Measurements from ENCODE around the gene FAM149B1.
"Not testable (repeated sequence)": the region's sequence is repeated elsewhere in the genome, so short reads cannot be mapped to it uniquely, and the experiment has no call there.

Gene FAM149B1

GRCh38 chr10:73141603-73142002 is 26.3 kb upstream of the FAM149B1 start:
- Histone ChIP-seq H3F3A (ENCODE audit: insufficient read depth, low read length) (no peaks in the 10 kb centered on the region), H3K4me1 (ENCODE audit: insufficient read depth, low read length, severe bottlenecking) (no peaks in the 10 kb centered on the region), H3K27me3 (ENCODE audit: insufficient read depth, low read length) (no peaks in the 10 kb centered on the region), H3K4me2 (ENCODE audit: low read length) (no peak overlapping the region), H3K27ac (ENCODE audit: low read depth, low read length, poor library complexity, severe bottlenecking) (no peak overlapping the region), H3K9me3 (ENCODE audit: low read length) (no peaks in the 10 kb centered on the region), H3K4me3 (ENCODE audit: low read depth, low read length, poor library complexity, severe bottlenecking) (no peak overlapping the region), H4K20me1 (ENCODE audit: insufficient read depth, low read length) (no peaks in the 10 kb centered on the region), H3K79me2 (ENCODE audit: insufficient read depth, low read length) (no peaks in the 10 kb centered on the region), H3K36me3 (ENCODE audit: insufficient read depth, low read length) (peaks cover 68% of the 10 kb centered on the region), H3K9me2 (ENCODE audit: low read depth, low read length) (no peaks in the 10 kb centered on the region), H3K9ac (ENCODE audit: low read length) (no peak overlapping the region), H2AFZ (ENCODE audit: low read length) (no peak overlapping the region)
- TF ChIP-seq, protein P1, sequence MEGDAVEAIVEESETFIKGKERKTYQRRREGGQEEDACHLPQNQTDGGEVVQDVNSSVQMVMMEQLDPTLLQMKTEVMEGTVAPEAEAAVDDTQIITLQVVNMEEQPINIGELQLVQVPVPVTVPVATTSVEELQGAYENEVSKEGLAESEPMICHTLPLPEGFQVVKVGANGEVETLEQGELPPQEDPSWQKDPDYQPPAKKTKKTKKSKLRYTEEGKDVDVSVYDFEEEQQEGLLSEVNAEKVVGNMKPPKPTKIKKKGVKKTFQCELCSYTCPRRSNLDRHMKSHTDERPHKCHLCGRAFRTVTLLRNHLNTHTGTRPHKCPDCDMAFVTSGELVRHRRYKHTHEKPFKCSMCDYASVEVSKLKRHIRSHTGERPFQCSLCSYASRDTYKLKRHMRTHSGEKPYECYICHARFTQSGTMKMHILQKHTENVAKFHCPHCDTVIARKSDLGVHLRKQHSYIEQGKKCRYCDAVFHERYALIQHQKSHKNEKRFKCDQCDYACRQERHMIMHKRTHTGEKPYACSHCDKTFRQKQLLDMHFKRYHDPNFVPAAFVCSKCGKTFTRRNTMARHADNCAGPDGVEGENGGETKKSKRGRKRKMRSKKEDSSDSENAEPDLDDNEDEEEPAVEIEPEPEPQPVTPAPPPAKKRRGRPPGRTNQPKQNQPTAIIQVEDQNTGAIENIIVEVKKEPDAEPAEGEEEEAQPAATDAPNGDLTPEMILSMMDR (IDR thresholded peaks at IDR 0.05; ENCODE audit: low read length) = no peak
- TF ChIP-seq EZH2 (IDR thresholded peaks at IDR 0.05; ENCODE audit: borderline replicate concordance, low read length) = no peak

DNA sequence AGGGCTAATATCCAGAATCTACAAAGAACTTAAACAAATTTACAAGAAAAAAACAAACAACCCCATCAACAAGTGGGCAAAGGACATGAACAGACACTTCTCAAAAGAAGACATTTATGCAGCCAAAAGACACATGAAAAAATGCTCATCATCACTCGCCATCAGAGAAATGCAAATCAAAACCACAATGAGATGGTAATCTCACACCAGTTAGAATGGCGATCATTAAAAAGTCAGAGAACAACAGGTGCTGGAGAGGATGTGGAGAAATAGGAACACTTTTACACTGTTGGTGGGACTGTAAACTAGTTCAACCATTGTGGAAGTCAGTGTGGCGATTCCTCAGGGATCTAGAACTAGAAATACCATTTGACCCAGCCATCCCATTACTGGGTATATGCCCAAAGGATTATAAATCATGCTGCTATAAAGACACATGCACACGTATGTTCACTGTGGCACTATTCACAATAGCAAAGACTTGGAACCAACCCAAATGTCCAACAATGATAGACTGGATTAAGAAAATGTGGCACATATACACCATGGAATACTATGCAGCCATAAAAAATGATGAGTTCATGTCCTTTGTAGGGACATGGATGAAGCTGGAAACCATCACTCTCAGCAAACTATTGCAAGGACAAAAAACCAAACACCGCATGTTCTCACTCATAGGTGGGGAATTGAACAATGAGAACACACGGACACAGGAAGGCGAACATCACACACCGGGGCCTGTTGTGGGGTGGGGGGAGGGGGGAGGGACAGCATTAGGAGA is 17.1 kb upstream of the FAM149B1 start:
- not testable (repeated sequence) for H3K27ac ChIP-seq (ENCODE audit: low read depth, low read length, poor library complexity, severe bottlenecking); H3K4me2 ChIP-seq (ENCODE audit: low read length); H2AFZ ChIP-seq (ENCODE audit: low read length); H3K9ac ChIP-seq (ENCODE audit: low read length); H3K9me2 ChIP-seq (ENCODE audit: low read depth, low read length); H3K79me2 ChIP-seq (ENCODE audit: insufficient read depth, low read length); H3K4me1 ChIP-seq (ENCODE audit: insufficient read depth, low read length, severe bottlenecking); H3K4me3 ChIP-seq (ENCODE audit: low read depth, low read length, poor library complexity, severe bottlenecking); H3K27me3 ChIP-seq (ENCODE audit: insufficient read depth, low read length); H3F3A ChIP-seq (ENCODE audit: insufficient read depth, low read length); H4K20me1 ChIP-seq (ENCODE audit: insufficient read depth, low read length); H3K9me3 ChIP-seq (ENCODE audit: low read length)
- peaks cover 64% of the 10 kb centered on the region for H3K36me3 ChIP-seq (ENCODE audit: insufficient read depth, low read length)

- Histone ChIP-seq H3K4me2 (ENCODE audit: low read length) (no peak overlapping the region), H3K9ac (ENCODE audit: low read length) (no peak overlapping the region), H3K9me2 (ENCODE audit: low read depth, low read length) (no peaks in the 10 kb centered on the region), H2AFZ (ENCODE audit: low read length) (no peak overlapping the region), H3K27me3 (ENCODE audit: insufficient read depth, low read length) (no peaks in the 10 kb centered on the region), H3F3A (ENCODE audit: insufficient read depth, low read length) (peaks cover 3% of the 10 kb centered on the region; the same call in 1 of the 2 replicates), H3K36me3 (ENCODE audit: insufficient read depth, low read length) (peaks cover 66% of the 10 kb centered on the region), H3K9me3 (ENCODE audit: low read length) (no peaks in the 10 kb centered on the region), H3K4me3 (ENCODE audit: low read depth, low read length, poor library complexity, severe bottlenecking) (no peak overlapping the region), H3K4me1 (ENCODE audit: insufficient read depth, low read length, severe bottlenecking) (no peaks in the 10 kb centered on the region), H4K20me1 (ENCODE audit: insufficient read depth, low read length) (no peaks in the 10 kb centered on the region), H3K79me2 (ENCODE audit: insufficient read depth, low read length) (no peaks in the 10 kb centered on the region), H3K27ac (ENCODE audit: low read depth, low read length, poor library complexity, severe bottlenecking) (no peak overlapping the region)
- no peak for TF ChIP-seq EZH2 (IDR thresholded peaks at IDR 0.05; ENCODE audit: borderline replicate concordance, low read length)
- TF ChIP-seq, protein P1 (IDR thresholded peaks at IDR 0.05; ENCODE audit: low read length) = no peak
These were observed 15.9 kb upstream of the FAM149B1 start for GRCh38 chr10:73152009-73152408.

- H3K9me3 ChIP-seq (ENCODE audit: low read length) = no peaks in the 10 kb centered on the region
These were observed 11.9 kb upstream of the FAM149B1 start for GRCh38 chr10:73156054-73156453.

More at GRCh38 chr10:73156054-73156453, 11.9 kb upstream of the FAM149B1 start:
- TF ChIP-seq, protein P1 (IDR thresholded peaks at IDR 0.05; ENCODE audit: low read length) = no peak
- no peak for TF ChIP-seq EZH2 (IDR thresholded peaks at IDR 0.05; ENCODE audit: borderline replicate concordance, low read length)
- Histone ChIP-seq H3K4me1 (ENCODE audit: insufficient read depth, low read length, severe bottlenecking) (no peaks in the 10 kb centered on the region), H3K4me3 (ENCODE audit: low read depth, low read length, poor library complexity, severe bottlenecking) (no peak overlapping the region), H3K36me3 (ENCODE audit: insufficient read depth, low read length) (peaks cover 56% of the 10 kb centered on the region), H3K9me2 (ENCODE audit: low read depth, low read length) (no peaks in the 10 kb centered on the region), H3F3A (ENCODE audit: insufficient read depth, low read length) (peaks cover 3% of the 10 kb centered on the region; the same call in 1 of the 2 replicates), H3K9ac (ENCODE audit: low read length) (no peak overlapping the region), H4K20me1 (ENCODE audit: insufficient read depth, low read length) (no peaks in the 10 kb centered on the region), H3K27me3 (ENCODE audit: insufficient read depth, low read length) (no peaks in the 10 kb centered on the region), H3K27ac (ENCODE audit: low read depth, low read length, poor library complexity, severe bottlenecking) (no peak overlapping the region), H3K4me2 (ENCODE audit: low read length) (no peak overlapping the region), H2AFZ (ENCODE audit: low read length) (no peak overlapping the region), H3K79me2 (ENCODE audit: insufficient read depth, low read length) (peaks cover 7% of the 10 kb centered on the region; the same call in 1 of the 2 replicates)
